H1 (cell line): ENCODE results near the gene SCAMP2. TPM values are rescaled to one million over a fixed set of nuclear protein-coding genes. Genes with fewer than 3 reads are reported as not detected.

ENCODE experiments used
- CTCF ChIA-PET: fragments of 300-600 bp; sonication (Branson Sonifier 250); formaldehyde crosslinking; loops from one replicate; lab custom pipeline; 2021; ENCODE audit not compliant: partially characterized antibody; lab: Charles Lee
- POLR2A ChIA-PET: fragments of 300-600 bp; sonication (Branson Sonifier 250); formaldehyde crosslinking; loops from one replicate; lab custom pipeline; 2021; ENCODE audit warnings: inconsistent platforms; ENCODE audit not compliant: partially characterized antibody; lab: Charles Lee
- DNase-seq, 2 experiments: peaks; one replicate each; pipeline versions ENCODE4 v3.0.0 to v3.0.0-alpha.2; 2010 to 2022; ENCODE audit warnings: low spot score in 2 of 2, low read depth in 1 of 2, mixed read lengths in 1 of 2
- FAIRE-seq: peaks from 2 replicates; lab custom pipeline; 2011; peaks lifted over from hg19 to GRCh38; lab: Jason Lieb, UNC
- H2AFZ ChIP-seq: 2 replicates; pipeline ENCODE4 v1.8.1; 2012; ENCODE audit warnings: low read length, inconsistent platforms
- H2AK5ac ChIP-seq: 2 replicates; pipeline ENCODE4 v1.6.1; 2013; ENCODE audit warnings: low read depth, low read length
- H2BK120ac ChIP-seq: replicated peaks from 2 replicates; pipeline ENCODE3; 2013; ENCODE audit warnings: low read depth, low read length, inconsistent platforms
- H2BK12ac ChIP-seq: 2 replicates; pipeline ENCODE4 v1.6.1; 2013; ENCODE audit warnings: low read depth, low read length
- H2BK15ac ChIP-seq: 2 replicates; pipeline ENCODE4 v1.6.1; 2013; ENCODE audit warnings: low read length
- H2BK20ac ChIP-seq: 2 replicates; pipeline ENCODE4 v1.6.1; 2013; ENCODE audit warnings: low read length
- H2BK5ac ChIP-seq: 2 replicates; pipeline ENCODE4 v1.6.1; 2013; ENCODE audit warnings: low read depth, low read length
- H3K14ac ChIP-seq: 2 replicates; pipeline ENCODE4 v1.6.1; 2013; ENCODE audit warnings: inconsistent platforms; ENCODE audit not compliant: insufficient read length
- H3K18ac ChIP-seq: 2 replicates; pipeline ENCODE4 v1.6.1; 2013; ENCODE audit warnings: low read length; ENCODE audit errors: extremely low read depth
- H3K23ac ChIP-seq: 2 replicates; pipeline ENCODE4 v1.6.1; 2013; ENCODE audit warnings: inconsistent platforms; ENCODE audit not compliant: insufficient read length
- H3K23me2 ChIP-seq: 2 replicates; pipeline ENCODE4 v1.6.1; 2013; ENCODE audit warnings: low read depth, low read length
- H3K27ac ChIP-seq: 2 replicates; pipeline ENCODE4 v1.6.1; 2011; ENCODE audit warnings: low read depth, low read length, inconsistent platforms
- H3K27me3 ChIP-seq, 4 experiments: replicated peaks in 1 of 4; 1 replicate in 1 of 4; 2 replicates in 3 of 4; pipeline versions ENCODE4 v1.6.1 to v1.8.1; 2011 to 2013; ENCODE audit warnings: low read length in 3 of 4, mild to moderate bottlenecking in 3 of 4, inconsistent platforms in 2 of 4, mixed read lengths in 2 of 4, moderate library complexity in 1 of 4; ENCODE audit not compliant: control insufficient read depth in 3 of 4, insufficient read depth in 3 of 4; ENCODE audit errors: extremely low read depth in 1 of 4
- H3K36me3 ChIP-seq, 4 experiments: 2 replicates each; pipeline versions ENCODE4 v1.6.1 to v1.8.1; 2011 to 2013; ENCODE audit warnings: mild to moderate bottlenecking in 4 of 4, low read length in 3 of 4, moderate library complexity in 2 of 4, control low read depth in 1 of 4, inconsistent platforms in 1 of 4; ENCODE audit not compliant: insufficient read depth in 4 of 4, control insufficient read depth in 2 of 4
- H3K4ac ChIP-seq: replicated peaks from 2 replicates; pipeline ENCODE3; 2013; ENCODE audit warnings: low read length, low read depth, mixed read lengths, inconsistent platforms; ENCODE audit not compliant: insufficient read length
- H3K4me1 ChIP-seq, 4 experiments: replicated peaks in 1 of 4; 1 replicate in 1 of 4; 2 replicates in 3 of 4; pipeline versions ENCODE4 v1.6.1 to v1.8.1; 2011 to 2013; ENCODE audit warnings: low read length in 3 of 4, inconsistent platforms in 2 of 4, mixed read lengths in 1 of 4; ENCODE audit not compliant: insufficient read depth in 4 of 4, control insufficient read depth in 3 of 4
- H3K4me2 ChIP-seq, 2 experiments: 2 replicates each; pipeline versions ENCODE4 v1.6.1 to v1.8.1; 2011 to 2013; ENCODE audit warnings: low read depth in 2 of 2, low read length in 2 of 2, control low read depth in 1 of 2, inconsistent platforms in 1 of 2, mild to moderate bottlenecking in 1 of 2; ENCODE audit not compliant: insufficient read depth in 1 of 2
- H3K4me3 ChIP-seq, 4 experiments: fragments of 200-600, 300-600 bp in 1 of 4; sonication (generic), shearing (Covaris generic), sonication (Bioruptor Twin) in 1 of 4; 2 replicates each; pipeline versions ENCODE4 v1.5.1 to v1.8.1; 2011 to 2016; ENCODE audit warnings: low read length in 4 of 4, low read depth in 3 of 4, control low read depth in 2 of 4, inconsistent platforms in 2 of 4, mild to moderate bottlenecking in 2 of 4, mixed read lengths in 1 of 4, moderate library complexity in 1 of 4; ENCODE audit not compliant: insufficient read depth in 2 of 4; ENCODE audit errors: extremely low read depth in 1 of 4
- H3K56ac ChIP-seq: replicated peaks from 2 replicates; pipeline ENCODE3; 2013; ENCODE audit warnings: low read depth, mild to moderate bottlenecking, mixed read lengths, low read length, inconsistent platforms; ENCODE audit not compliant: insufficient read length
- H3K79me1 ChIP-seq: 2 replicates; pipeline ENCODE4 v1.6.1; 2013; ENCODE audit warnings: low read depth, low read length, control low read depth
- H3K79me2 ChIP-seq, 2 experiments: 2 replicates each; pipeline versions ENCODE4 v1.6.1 to v1.8.1; 2012 to 2013; ENCODE audit warnings: low read length in 2 of 2, mild to moderate bottlenecking in 2 of 2, inconsistent platforms in 1 of 2; ENCODE audit not compliant: insufficient read depth in 2 of 2, control insufficient read depth in 1 of 2
- H3K9ac ChIP-seq, 4 experiments: replicated peaks in 1 of 4; 1 replicate in 1 of 4; 2 replicates in 3 of 4; pipeline versions ENCODE4 v1.6.1 to v1.8.1; 2011 to 2013; ENCODE audit warnings: low read depth in 3 of 4, low read length in 3 of 4, control low read depth in 2 of 4, mild to moderate bottlenecking in 2 of 4, moderate library complexity in 2 of 4, inconsistent platforms in 1 of 4; ENCODE audit errors: extremely low read depth in 1 of 4
- H3K9me3 ChIP-seq, 2 experiments: 2 replicates each; pipeline versions ENCODE4 v1.6.1 to v1.8.1; 2012 to 2013; ENCODE audit warnings: mild to moderate bottlenecking in 2 of 2, moderate library complexity in 2 of 2, control low read depth in 1 of 2, inconsistent platforms in 1 of 2, low read depth in 1 of 2, low read length in 1 of 2, mixed read lengths in 1 of 2; ENCODE audit not compliant: insufficient read depth in 2 of 2
- H4K20me1 ChIP-seq, 2 experiments: replicated peaks in 1 of 2; 2 replicates each; pipeline versions ENCODE3 to v1.8.1; 2011 to 2013; ENCODE audit warnings: inconsistent platforms in 2 of 2, low read length in 2 of 2, mild to moderate bottlenecking in 1 of 2; ENCODE audit not compliant: insufficient read depth in 2 of 2, control insufficient read depth in 1 of 2
- H4K5ac ChIP-seq: 2 replicates; pipeline ENCODE4 v1.6.1; 2013; ENCODE audit warnings: low read length, low read depth, mixed read lengths, inconsistent platforms; ENCODE audit not compliant: insufficient read length
- H4K8ac ChIP-seq: 2 replicates; pipeline ENCODE4 v1.8.0; 2013; ENCODE audit warnings: mild to moderate bottlenecking, moderate library complexity, low read length, inconsistent platforms; ENCODE audit not compliant: insufficient read depth; ENCODE audit errors: extremely low read depth
- H4K91ac ChIP-seq: replicated peaks from 2 replicates; pipeline ENCODE3; 2013; ENCODE audit warnings: low read length, mixed read lengths, inconsistent platforms; ENCODE audit not compliant: insufficient read length
- CBX8 ChIP-seq: fragments of 300-800, 300-1000 bp; sonication (generic); IDR thresholded peaks from 2 replicates; pipeline ENCODE4 v1.7.1; 2016; ENCODE audit warnings: low read depth, low read length, borderline replicate concordance
- EGR1 ChIP-seq: IDR thresholded peaks from 2 replicates; pipeline ENCODE4 v1.6.1; 2011; ENCODE audit warnings: low read depth, low read length, borderline replicate concordance
- PHF8 ChIP-seq: fragments of 200-600 bp; sonication (generic); conservative IDR thresholded peaks from 2 replicates; pipeline ENCODE4 v1.7.1; 2012; ENCODE audit warnings: low read depth, mild to moderate bottlenecking, inconsistent platforms, low read length, moderate library complexity
- RAD21 ChIP-seq, 2 experiments: IDR thresholded peaks in 1 of 2; conservative IDR thresholded peaks in 1 of 2; 2 replicates each; pipeline ENCODE4 v1.6.1; 2011; ENCODE audit warnings: low read depth in 2 of 2, low read length in 2 of 2, improper control_type of control experiment in 1 of 2, inconsistent platforms in 1 of 2, mild to moderate bottlenecking in 1 of 2, moderate library complexity in 1 of 2
- SP2 ChIP-seq: IDR thresholded peaks from 2 replicates; pipeline ENCODE4 v1.6.1; 2012; ENCODE audit warnings: mild to moderate bottlenecking, low read length, inconsistent platforms
- SUZ12 ChIP-seq: fragments of 200-600 bp; sonication (generic); IDR thresholded peaks from 2 replicates; pipeline ENCODE4 v1.6.1; 2012; ENCODE audit warnings: mild to moderate bottlenecking, inconsistent platforms, low read length, moderate library complexity, mixed read lengths
- WGBS, 2 experiments: shearing (Covaris generic) in 1 of 2; methylation state at CpG; one replicate each; pipeline versions ENCODE4 v1.1.6 to v1.1.7; 2013 to 2015; ENCODE audit warnings: low lambda C conversion rate in 2 of 2, mixed read lengths in 2 of 2, inconsistent platforms in 1 of 2, low coverage in 1 of 2, missing lambda C conversion rate in 1 of 2; ENCODE audit not compliant: insufficient replicate concordance in 2 of 2, insufficient coverage in 1 of 2, insufficient read length in 1 of 2; ENCODE audit errors: extremely low coverage in 1 of 2, missing lambda C conversion rate in 1 of 2; 5-methylcytosine and 5-hydroxymethylcytosine counted together
- polyA plus RNA-seq, 7 experiments: library from polyadenylated mRNA; depleted of rRNA in 3 of 7; stranded (reverse) in 5 of 7; unstranded in 2 of 7; fragments of >200 nt in 5 of 7; fragments of 200-250 nt in 2 of 7; gene quantifications; 1 replicate in 5 of 7; 2 replicates in 1 of 7; 4 replicates in 1 of 7; pipeline versions ENCODE4 v1.2.1 to v1.2.3, GENCODE V29; 2011 to 2013; ENCODE audit warnings: missing spikeins in 2 of 7, mixed read lengths in 2 of 7
- total RNA-seq: library from RNA; stranded (reverse); fragmentation: NEBNext Ultra II Directional; extraction: Animal tissue kit (Norgen Biotek cat#: 25700); gene quantifications from 2 replicates; pipeline ENCODE4 v1.2.1, GENCODE V29; 2021

SCAMP2 gene
- total and polyA plus RNA-seq, 2 of the 8 experiments (the other 6 are each of a cell fraction or from before 2014, with no cell fraction given), result 41.7 to 131 TPM

DNA sequence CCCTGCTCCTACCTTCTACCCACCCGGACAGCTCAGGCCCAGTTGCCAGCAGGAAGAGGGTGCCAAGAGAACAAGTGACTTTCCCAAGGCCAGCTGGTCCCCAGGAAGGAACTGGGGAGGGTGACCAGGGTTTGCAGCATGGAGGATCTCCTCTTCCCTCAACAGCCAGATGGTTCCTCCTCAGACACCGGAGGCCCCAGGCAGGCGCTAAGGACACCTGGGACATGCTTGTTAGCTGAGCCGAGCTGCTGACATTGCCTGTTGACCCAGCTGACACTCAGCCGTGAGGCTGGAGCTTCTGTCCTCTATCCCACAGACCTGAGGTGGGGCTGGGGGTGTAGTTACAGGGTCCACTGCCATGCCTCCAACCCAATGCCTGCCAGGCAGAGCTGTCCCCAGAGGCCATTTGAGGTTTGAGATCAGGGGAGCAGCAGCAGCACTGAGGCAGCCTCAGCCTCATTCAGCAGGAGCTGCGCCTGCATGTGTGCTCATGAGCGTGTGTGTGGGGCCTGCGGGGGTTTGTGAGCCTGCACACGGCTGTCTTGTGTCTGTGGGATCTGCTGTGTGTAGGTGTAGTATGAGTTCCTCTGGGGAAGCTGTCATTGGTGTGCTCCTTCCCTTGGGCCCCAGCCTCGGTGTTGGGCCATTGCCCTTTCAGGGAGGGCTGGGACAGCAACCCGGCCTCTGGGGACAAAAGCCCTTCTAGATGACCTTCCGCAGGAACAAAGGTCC is 39.6 kb downstream of the SCAMP2 start:
- H3K56ac ChIP-seq, result no peak overlapping the region
- no peak overlapping the region for H2BK20ac ChIP-seq
- no peak overlapping the region; the same call in 1 of the 2 replicates for H2BK15ac ChIP-seq
- no peak overlapping the region for H4K91ac ChIP-seq
- no peak overlapping the region for H2BK12ac ChIP-seq
- H3K27me3 ChIP-seq, result no peaks in the 10 kb centered on the region; a peak in 2 of 7 replicates
- H3K36me3 ChIP-seq, result no peaks in the 10 kb centered on the region; a peak in 1 of 8 replicates
- CTCF ChIA-PET, result interaction anchor here (0.6 to 2.6 kb wide), 16 partner anchors 8 to 319 kb away, joined by 3 to 15 read pairs (median 4); partner anchors contain the start of genes LMAN1L and ULK3
- no peak overlapping the region for H3K4me2 ChIP-seq
- H3K4me1 ChIP-seq, result peaks cover 0 to 4% (median 2%) of the 10 kb centered on the region in 4 experiments; a peak in 4 of 7 replicates
- H3K9ac ChIP-seq, result no peak overlapping the region
- FAIRE-seq (no peak), DNase-seq (no peak)
- no peak overlapping the region for H3K4me3 ChIP-seq
- H3K23me2 ChIP-seq, result no peaks in the 10 kb centered on the region
- no peak overlapping the region for H3K18ac ChIP-seq
- no peak overlapping the region for H3K27ac ChIP-seq
- WGBS, 2 experiments, result 91% methylated on average over 12 of the region's 12 CpGs; no CpG with 5 or more reads in 1 of the 2 experiments
- no peak overlapping the region for H2BK120ac ChIP-seq
- no peak overlapping the region for H3K14ac ChIP-seq
- no peak overlapping the region for H3K4ac ChIP-seq
- H2AFZ ChIP-seq, result no peak overlapping the region
- POLR2A ChIA-PET, result interaction anchor here (1.1 to 4.6 kb wide), 5 partner anchors 9 to 70 kb away, joined by 3 to 23 read pairs (median 3); partner anchors contain the start of genes CSK and ULK3
- no peak overlapping the region for H4K5ac ChIP-seq
- H4K20me1 ChIP-seq, result peaks cover 0 to under 1% of the 10 kb centered on the region in 2 experiments
- H3K79me2 ChIP-seq, result no peaks in the 10 kb centered on the region
- H3K9me3 ChIP-seq, result no peaks in the 10 kb centered on the region
- no peaks in the 10 kb centered on the region for H3K79me1 ChIP-seq
- TF ChIP-seq EGR1 (no peak), RAD21 (IDR thresholded peaks at IDR 0.05 in 1 of 2, conservative IDR thresholded peaks at IDR 0.05 in 1 of 2; ENCODE audit: low read depth in 2 of 2, low read length in 2 of 2) (no peak), SUZ12 (no peak), PHF8 (no peak), CBX8 (no peak), SP2 (no peak)
- no peak overlapping the region for H3K23ac ChIP-seq
- no peak overlapping the region for H2AK5ac ChIP-seq
- H4K8ac ChIP-seq, result no peak overlapping the region
- H2BK5ac ChIP-seq, result no peak overlapping the region
